IPS DF 6.9 (cell line): Measurements from ENCODE around the gene ADCY5.

ENCODE experiments used
- DNase-seq: peaks from one replicate; pipeline ENCODE4 v3.0.0-alpha.2; 2013; ENCODE audit warnings: low read depth, low spot score
- H3K27ac ChIP-seq: one replicate; pipeline ENCODE4 v1.5.1; 2013; ENCODE audit warnings: low read length, control low read depth
- H3K27me3 ChIP-seq: 2 replicates; pipeline ENCODE4 v1.6.1; 2013; ENCODE audit warnings: mild to moderate bottlenecking, low read length; ENCODE audit not compliant: control insufficient read depth, insufficient read depth
- H3K36me3 ChIP-seq: 2 replicates; pipeline ENCODE4 v1.6.1; 2013; ENCODE audit warnings: low read length; ENCODE audit not compliant: control insufficient read depth, insufficient read depth
- H3K4me1 ChIP-seq: 2 replicates; pipeline ENCODE4 v1.6.1; 2013; ENCODE audit warnings: low read length; ENCODE audit not compliant: control insufficient read depth, insufficient read depth
- H3K4me3 ChIP-seq: 2 replicates; pipeline ENCODE4 v1.5.1; 2013; ENCODE audit warnings: mild to moderate bottlenecking, low read length
- H3K9me3 ChIP-seq: 2 replicates; pipeline ENCODE4 v1.6.1; 2013; ENCODE audit warnings: low read length, inconsistent platforms; ENCODE audit not compliant: control insufficient read depth, insufficient read depth
- WGBS: extraction: QIAGEN DNeasy Blood & Tissue Kit; methylation state at CpG from one replicate; pipeline ENCODE4 v1.1.7; 2013; ENCODE audit warnings: mixed read lengths, missing lambda C conversion rate; ENCODE audit not compliant: insufficient read length, insufficient coverage; 5-methylcytosine and 5-hydroxymethylcytosine counted together

The ADCY5 gene

DNA sequence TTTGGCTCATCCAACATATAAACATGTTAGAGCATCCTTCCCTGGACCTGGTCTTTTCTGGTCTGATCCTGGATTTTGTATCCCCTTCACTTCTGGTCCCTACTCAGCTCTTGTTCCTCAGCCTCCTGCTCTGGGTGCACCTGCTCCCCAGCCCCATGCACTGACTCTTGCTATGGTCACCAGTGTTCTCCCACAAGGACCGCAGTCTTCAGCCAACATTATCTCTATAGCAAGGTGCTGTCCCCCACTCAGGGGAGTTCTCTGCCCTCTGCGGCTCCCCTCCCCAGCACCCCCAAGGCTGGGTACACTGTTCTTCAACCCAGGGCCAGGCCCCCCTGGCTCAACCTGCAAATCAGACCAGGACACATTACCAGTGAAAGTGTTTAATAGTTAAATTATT is 167.0 kb downstream of the ADCY5 start:
- H3K4me3 ChIP-seq, result no peak overlapping the region
- no peak overlapping the region for H3K27ac ChIP-seq
- no peak for DNase-seq
- no CpG with 5 or more reads among the region's 2 CpGs for WGBS
- peaks cover 20% of the 10 kb centered on the region; the same call in 1 of the 2 replicates for H3K36me3 ChIP-seq
- H3K9me3 ChIP-seq, result no peaks in the 10 kb centered on the region
- H3K27me3 ChIP-seq, result no peaks in the 10 kb centered on the region
- H3K4me1 ChIP-seq, result 0 out of 2 replicates have a peak, but pooled peaks cover 3% of the 10 kb centered on the region

DNA sequence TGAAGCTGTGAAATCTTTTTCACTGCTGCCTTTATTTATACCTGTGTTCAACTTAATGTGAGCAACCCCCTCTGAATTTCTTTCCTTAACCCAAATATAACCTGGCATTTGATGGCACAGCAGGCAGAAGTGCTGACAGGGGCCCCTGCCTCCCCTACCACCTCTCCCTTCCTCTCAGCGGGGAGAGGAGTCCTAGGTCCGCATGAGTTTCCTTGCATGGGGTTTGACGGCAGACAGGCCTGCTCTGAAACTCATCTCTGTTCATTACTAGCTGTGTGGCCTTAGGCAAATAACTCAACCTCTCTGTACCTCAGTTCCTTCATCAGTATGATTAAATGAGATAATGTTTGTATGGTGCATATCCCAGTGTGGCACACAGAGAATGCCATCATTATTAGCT is 167.5 kb downstream of the ADCY5 start:
- H3K4me3 ChIP-seq, result no peak overlapping the region
- no CpG with 5 or more reads among the region's 3 CpGs for WGBS
- DNase-seq, result no peak

DNA sequence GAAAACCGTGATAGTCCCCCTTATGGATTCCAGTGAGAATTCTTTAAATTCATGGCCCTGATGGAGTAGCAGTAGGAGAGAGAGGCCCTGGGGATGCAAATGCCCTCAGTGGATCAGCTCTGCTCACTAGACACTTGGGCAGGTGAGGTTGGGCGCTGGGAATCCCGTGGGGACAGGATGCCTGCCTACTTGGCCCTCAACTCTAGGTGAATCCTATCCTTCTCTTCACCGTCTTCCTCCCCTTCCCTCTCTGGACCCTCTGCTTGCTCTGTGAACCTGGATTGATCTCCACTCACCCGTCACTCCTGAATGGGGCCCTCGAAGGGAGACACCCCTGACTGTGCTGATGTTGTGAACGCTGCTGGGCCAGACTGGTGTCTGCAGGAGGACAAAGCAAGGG is 169.8 kb downstream of the ADCY5 start:
- Histone ChIP-seq H3K27ac (no peak overlapping the region), H3K4me3 (no peak overlapping the region), H3K27me3 (no peaks in the 10 kb centered on the region), H3K4me1 (0 out of 2 replicates have a peak, but pooled peaks cover 3% of the 10 kb centered on the region), H3K9me3 (no peaks in the 10 kb centered on the region), H3K36me3 (peaks cover 5% of the 10 kb centered on the region; the same call in 1 of the 2 replicates)
- DNase-seq, result no peak
- no CpG with 5 or more reads among the region's 7 CpGs for WGBS

More for the DNA sequence above, 167.5 kb downstream of the ADCY5 start:
- H3K4me1 ChIP-seq, result 0 out of 2 replicates have a peak, but pooled peaks cover 3% of the 10 kb centered on the region
- H3K9me3 ChIP-seq, result no peaks in the 10 kb centered on the region
- H3K27ac ChIP-seq, result no peak overlapping the region
- peaks cover 16% of the 10 kb centered on the region; the same call in 1 of the 2 replicates for H3K36me3 ChIP-seq
- H3K27me3 ChIP-seq, result no peaks in the 10 kb centered on the region

GRCh38 chr3:123278446-123278845 is 170.4 kb downstream of the ADCY5 start:
- H3K9me3 ChIP-seq, result no peaks in the 10 kb centered on the region
- no peak overlapping the region for H3K27ac ChIP-seq
- H3K27me3 ChIP-seq, result no peaks in the 10 kb centered on the region
- DNase-seq, result no peak
- WGBS, result no CpG with 5 or more reads among the region's 5 CpGs
- peaks cover 5% of the 10 kb centered on the region; the same call in 1 of the 2 replicates for H3K36me3 ChIP-seq
- H3K4me3 ChIP-seq, result no peak overlapping the region
- H3K4me1 ChIP-seq, result 0 out of 2 replicates have a peak, but pooled peaks cover 3% of the 10 kb centered on the region

DNA sequence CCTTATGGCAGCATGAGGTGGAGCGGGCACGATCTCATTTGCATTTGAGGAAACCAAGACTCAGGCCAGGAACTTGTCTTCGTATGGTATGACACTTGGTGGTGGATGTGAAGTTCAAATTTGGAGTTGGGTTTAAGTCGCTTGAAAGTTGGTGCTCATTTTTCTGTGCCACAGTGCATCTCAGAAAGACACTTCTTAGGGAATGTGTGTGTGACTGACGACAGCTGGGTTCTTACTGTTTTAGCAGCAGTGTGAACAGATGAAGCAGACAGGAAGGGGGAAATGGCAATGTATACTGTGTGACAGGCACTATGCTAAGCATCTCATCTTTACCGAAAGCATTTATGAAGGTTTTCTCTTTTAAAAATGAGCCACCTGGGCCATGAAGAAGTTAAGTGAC is 171.8 kb downstream of the ADCY5 start:
- no peak overlapping the region for H3K27ac ChIP-seq
- 0 out of 2 replicates have a peak, but pooled peaks cover 3% of the 10 kb centered on the region for H3K4me1 ChIP-seq
- no peaks in the 10 kb centered on the region for H3K9me3 ChIP-seq
- H3K36me3 ChIP-seq, result no peaks in the 10 kb centered on the region
- no peaks in the 10 kb centered on the region for H3K27me3 ChIP-seq
- no peak overlapping the region for H3K4me3 ChIP-seq
- DNase-seq, result no peak
- no CpG with 5 or more reads among the region's 6 CpGs for WGBS

- no peak for DNase-seq
- no CpG with 5 or more reads among the region's 10 CpGs for WGBS
- no peaks in the 10 kb centered on the region for H3K9me3 ChIP-seq
- H3K36me3 ChIP-seq, result no peaks in the 10 kb centered on the region
- 0 out of 2 replicates have a peak, but pooled peaks cover 3% of the 10 kb centered on the region for H3K4me1 ChIP-seq
- H3K4me3 ChIP-seq, result no peak overlapping the region
- H3K27ac ChIP-seq, result no peak overlapping the region
- H3K27me3 ChIP-seq, result no peaks in the 10 kb centered on the region
Measured at GRCh38 chr3:123276346-123277006, 172.4 kb downstream of the ADCY5 start.

GRCh38 chr3:123275691-123276090 is 173.2 kb downstream of the ADCY5 start:
- DNase-seq, result no peak
- Histone ChIP-seq H3K4me3 (no peak overlapping the region), H3K27ac (no peak overlapping the region), H3K4me1 (0 out of 2 replicates have a peak, but pooled peaks cover 3% of the 10 kb centered on the region), H3K36me3 (no peaks in the 10 kb centered on the region), H3K9me3 (no peaks in the 10 kb centered on the region), H3K27me3 (no peaks in the 10 kb centered on the region)
- no CpG with 5 or more reads among the region's 3 CpGs for WGBS

DNA sequence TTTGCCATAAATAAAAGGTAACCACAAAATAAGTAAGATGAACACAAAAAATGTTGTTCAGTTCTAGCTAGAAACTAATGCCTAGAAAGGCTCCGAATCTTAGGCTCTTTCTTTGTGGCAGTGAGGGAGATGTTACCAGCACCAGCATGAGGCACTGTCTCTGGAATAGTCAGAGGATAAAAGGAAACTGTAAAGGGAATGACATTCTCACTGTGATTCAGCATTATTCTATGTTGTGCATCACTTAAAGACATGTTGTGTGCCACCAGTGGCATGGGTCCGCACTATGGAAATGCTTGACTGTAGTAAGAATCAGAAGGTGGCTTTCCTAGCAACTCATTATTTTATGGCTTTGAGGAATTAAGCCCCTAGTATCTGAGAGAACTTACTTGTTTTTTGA is 176.3 kb downstream of the ADCY5 start:
- no peak for DNase-seq
- H3K27me3 ChIP-seq, result no peaks in the 10 kb centered on the region
- no peaks in the 10 kb centered on the region for H3K36me3 ChIP-seq
- H3K4me3 ChIP-seq, result no peak overlapping the region
- no peaks in the 10 kb centered on the region for H3K9me3 ChIP-seq
- no peaks in the 10 kb centered on the region for H3K4me1 ChIP-seq
- no peak overlapping the region for H3K27ac ChIP-seq
- WGBS, result no CpG with 5 or more reads among the region's 2 CpGs

GRCh38 chr3:123271466-123272159 is 177.3 kb downstream of the ADCY5 start:
- Histone ChIP-seq H3K36me3 (no peaks in the 10 kb centered on the region), H3K27ac (no peak overlapping the region), H3K27me3 (no peaks in the 10 kb centered on the region), H3K4me1 (no peaks in the 10 kb centered on the region), H3K4me3 (no peak overlapping the region), H3K9me3 (no peaks in the 10 kb centered on the region)
- no peak for DNase-seq
- WGBS, result no CpG with 5 or more reads among the region's 5 CpGs

DNA sequence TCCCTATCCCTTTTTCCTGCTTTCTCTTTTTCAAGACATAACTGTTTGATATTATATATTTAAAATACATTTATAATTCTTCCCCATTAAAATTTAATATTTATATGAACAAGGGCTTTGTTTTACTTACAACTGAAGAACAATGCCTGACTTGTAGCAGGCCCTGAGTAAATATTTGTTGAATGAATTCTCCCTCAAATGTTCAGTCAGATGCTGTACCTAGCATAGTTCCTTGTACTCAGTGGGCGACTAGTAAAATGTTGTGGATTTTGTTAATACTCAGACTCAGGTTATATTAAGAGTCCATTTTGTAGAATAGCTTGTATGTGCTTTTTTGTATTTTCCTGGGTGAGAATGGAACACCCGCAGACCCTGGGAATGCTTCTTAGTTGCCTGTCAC is 178.1 kb downstream of the ADCY5 start:
- no peaks in the 10 kb centered on the region for H3K4me1 ChIP-seq
- no peaks in the 10 kb centered on the region for H3K36me3 ChIP-seq
- no peak overlapping the region for H3K27ac ChIP-seq
- no peaks in the 10 kb centered on the region for H3K27me3 ChIP-seq
- H3K9me3 ChIP-seq, result no peaks in the 10 kb centered on the region
- no peak overlapping the region for H3K4me3 ChIP-seq
- WGBS, result no CpG with 5 or more reads among the region's 2 CpGs
- DNase-seq, result no peak
